ENCODE data around the gene BMF.

DNA sequence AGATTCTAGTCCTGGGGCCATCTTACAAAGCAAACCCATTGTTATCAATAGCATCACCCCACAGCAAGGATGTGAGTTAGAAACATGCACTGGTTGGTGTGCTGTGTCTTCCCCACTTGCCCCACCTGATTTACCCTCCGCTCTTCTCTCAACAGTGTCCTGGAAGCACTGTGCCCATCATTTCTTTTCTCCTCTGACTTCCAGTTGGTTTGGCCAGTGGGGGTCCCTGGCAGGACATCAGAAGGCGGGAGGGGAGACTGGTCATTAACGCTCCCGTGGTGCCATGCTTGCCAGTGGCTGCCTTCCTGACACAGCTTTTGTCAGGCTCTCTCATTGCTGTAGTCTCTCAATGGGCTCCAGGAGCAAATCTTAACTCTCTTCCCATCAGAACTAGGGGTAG is 40.7 kb upstream of the BMF start:
- TF ChIP-seq, protein P1, sequence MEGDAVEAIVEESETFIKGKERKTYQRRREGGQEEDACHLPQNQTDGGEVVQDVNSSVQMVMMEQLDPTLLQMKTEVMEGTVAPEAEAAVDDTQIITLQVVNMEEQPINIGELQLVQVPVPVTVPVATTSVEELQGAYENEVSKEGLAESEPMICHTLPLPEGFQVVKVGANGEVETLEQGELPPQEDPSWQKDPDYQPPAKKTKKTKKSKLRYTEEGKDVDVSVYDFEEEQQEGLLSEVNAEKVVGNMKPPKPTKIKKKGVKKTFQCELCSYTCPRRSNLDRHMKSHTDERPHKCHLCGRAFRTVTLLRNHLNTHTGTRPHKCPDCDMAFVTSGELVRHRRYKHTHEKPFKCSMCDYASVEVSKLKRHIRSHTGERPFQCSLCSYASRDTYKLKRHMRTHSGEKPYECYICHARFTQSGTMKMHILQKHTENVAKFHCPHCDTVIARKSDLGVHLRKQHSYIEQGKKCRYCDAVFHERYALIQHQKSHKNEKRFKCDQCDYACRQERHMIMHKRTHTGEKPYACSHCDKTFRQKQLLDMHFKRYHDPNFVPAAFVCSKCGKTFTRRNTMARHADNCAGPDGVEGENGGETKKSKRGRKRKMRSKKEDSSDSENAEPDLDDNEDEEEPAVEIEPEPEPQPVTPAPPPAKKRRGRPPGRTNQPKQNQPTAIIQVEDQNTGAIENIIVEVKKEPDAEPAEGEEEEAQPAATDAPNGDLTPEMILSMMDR (IDR thresholded peaks at IDR 0.05) = no peak
- TF ChIP-seq POLR2A (IDR thresholded peaks at IDR 0.05) = no peak
- no peak for TF ChIP-seq POLR2AphosphoS5 (IDR thresholded peaks at IDR 0.05)
- TF ChIP-seq EP300 (IDR thresholded peaks at IDR 0.05; ENCODE audit: low read depth) = no peak

Data from transverse colon (tissue), 4 donors.